ENCODE measurements around the gene NXF1.

DNA sequence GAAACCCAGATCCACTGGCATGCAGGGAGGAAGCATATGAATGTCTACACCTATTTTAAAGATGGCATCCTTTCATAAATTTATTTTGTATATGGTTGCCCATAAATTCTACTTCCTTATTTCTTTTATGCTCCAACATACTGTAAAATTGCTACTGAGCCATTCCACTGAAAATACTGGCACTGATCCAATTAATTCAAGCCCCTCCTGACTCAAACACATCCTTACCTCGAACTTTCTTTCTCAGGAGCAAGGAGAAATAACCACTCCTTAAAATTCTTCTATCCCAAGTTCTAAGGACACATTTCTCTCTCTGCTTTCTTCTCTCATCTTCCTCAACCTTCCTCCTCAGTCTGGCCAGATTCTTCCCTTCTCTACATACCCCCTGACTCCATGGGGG lies 5.5 kb upstream of the NXF1 start:
- TF ChIP-seq, protein P1, sequence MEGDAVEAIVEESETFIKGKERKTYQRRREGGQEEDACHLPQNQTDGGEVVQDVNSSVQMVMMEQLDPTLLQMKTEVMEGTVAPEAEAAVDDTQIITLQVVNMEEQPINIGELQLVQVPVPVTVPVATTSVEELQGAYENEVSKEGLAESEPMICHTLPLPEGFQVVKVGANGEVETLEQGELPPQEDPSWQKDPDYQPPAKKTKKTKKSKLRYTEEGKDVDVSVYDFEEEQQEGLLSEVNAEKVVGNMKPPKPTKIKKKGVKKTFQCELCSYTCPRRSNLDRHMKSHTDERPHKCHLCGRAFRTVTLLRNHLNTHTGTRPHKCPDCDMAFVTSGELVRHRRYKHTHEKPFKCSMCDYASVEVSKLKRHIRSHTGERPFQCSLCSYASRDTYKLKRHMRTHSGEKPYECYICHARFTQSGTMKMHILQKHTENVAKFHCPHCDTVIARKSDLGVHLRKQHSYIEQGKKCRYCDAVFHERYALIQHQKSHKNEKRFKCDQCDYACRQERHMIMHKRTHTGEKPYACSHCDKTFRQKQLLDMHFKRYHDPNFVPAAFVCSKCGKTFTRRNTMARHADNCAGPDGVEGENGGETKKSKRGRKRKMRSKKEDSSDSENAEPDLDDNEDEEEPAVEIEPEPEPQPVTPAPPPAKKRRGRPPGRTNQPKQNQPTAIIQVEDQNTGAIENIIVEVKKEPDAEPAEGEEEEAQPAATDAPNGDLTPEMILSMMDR (IDR thresholded peaks at IDR 0.05; ENCODE audit: insufficient read depth, low read length, poor library complexity, severe bottlenecking) = no peak
- no peak for TF ChIP-seq EZH2phosphoT487 (conservative IDR thresholded peaks at IDR 0.05; ENCODE audit: low read length)

Data from SU-DHL-6 (cell line).